HG02610 (cell line): Measurements from ENCODE around the gene PANX3.
"Not testable (repeated sequence)": the region's sequence is repeated elsewhere in the genome, so short reads cannot be mapped to it uniquely, and the experiment has no call there.

ENCODE experiments used
- ATAC-seq: cut with Tn5 transposase; IDR thresholded peaks from one replicate; pipeline ENCODE4 v1.9.1; 2021; ENCODE audit warnings: mild to moderate bottlenecking, moderate library complexity; ENCODE audit not compliant: unreplicated experiment

Gene PANX3

GRCh38 chr11:124611064-124611463, at the start of gene PANX3:
Gene PANX3 (plus strand): TSS chr11:124611428. CDS start chr11:124611557, 129 bp downstream.
- no peak for ATAC-seq

- ATAC-seq, result no peak
Observed at GRCh38 chr11:124569697-124570096, 41.5 kb upstream of the PANX3 start, which contains the start of gene OR8A1. Gene OR8A1 (plus strand): TSS chr11:124569997. CDS start chr11:124570120, 123 bp downstream.

- no peak for ATAC-seq
Observed at GRCh38 chr11:124570160-124570559, 41.1 kb upstream of the PANX3 start.

GRCh38 chr11:124577716-124578427, 33.4 kb upstream of the PANX3 start:
- no peak for ATAC-seq

- ATAC-seq, result no peak
Observed at GRCh38 chr11:124578761-124579160, 32.5 kb upstream of the PANX3 start.

GRCh38 chr11:124581817-124582216, 29.4 kb upstream of the PANX3 start:
- ATAC-seq, result no peak

GRCh38 chr11:124582565-124582964, 28.7 kb upstream of the PANX3 start:
- no peak for ATAC-seq

- no peak for ATAC-seq
Observed at GRCh38 chr11:124583781-124584180, 27.4 kb upstream of the PANX3 start.

- ATAC-seq, result no peak
Observed at GRCh38 chr11:124584681-124585372, 26.4 kb upstream of the PANX3 start.

GRCh38 chr11:124586238-124586860, 24.9 kb upstream of the PANX3 start:
- ATAC-seq, result peak; percentile 57

GRCh38 chr11:124591430-124591829, 19.8 kb upstream of the PANX3 start:
- ATAC-seq, result no peak

- no peak for ATAC-seq
Observed at GRCh38 chr11:124592627-124593026, 18.6 kb upstream of the PANX3 start.

GRCh38 chr11:124595302-124595701, 15.9 kb upstream of the PANX3 start:
- ATAC-seq, result no peak

GRCh38 chr11:124597626-124598025, 13.6 kb upstream of the PANX3 start:
- ATAC-seq, result no peak

- no peak for ATAC-seq
Observed at GRCh38 chr11:124600621-124601320, 10.5 kb upstream of the PANX3 start.

- ATAC-seq, result no peak
Observed at GRCh38 chr11:124602193-124602592, 9.0 kb upstream of the PANX3 start.

GRCh38 chr11:124602723-124603122, 8.5 kb upstream of the PANX3 start:
- not testable (repeated sequence) for ATAC-seq

GRCh38 chr11:124605719-124606118, 5.5 kb upstream of the PANX3 start:
- no peak for ATAC-seq

- no peak for ATAC-seq
Observed at GRCh38 chr11:124608147-124608546, 3.1 kb upstream of the PANX3 start.

- no peak for ATAC-seq
Observed at GRCh38 chr11:124610295-124610694, 933 bp upstream of the PANX3 start.

GRCh38 chr11:124612045-124612444, 817 bp downstream of the PANX3 start:
- peak; percentile 54 for ATAC-seq
